GM18520 (cell line): ENCODE data around the gene TP53I3.
"Not testable (repeated sequence)": the region's sequence is repeated elsewhere in the genome, so short reads cannot be mapped to it uniquely, and the experiment has no call there.

Experiments used
- ATAC-seq: cut with Tn5 transposase; IDR thresholded peaks from one replicate; pipeline ENCODE4 v1.9.1; 2021; ENCODE audit not compliant: unreplicated experiment

The TP53I3 gene

GRCh38 chr2:24100732-24101131 is 16.1 kb upstream of the TP53I3 start:
- not testable (repeated sequence) for ATAC-seq

- not testable (repeated sequence) for ATAC-seq
These were observed 10.6 kb upstream of the TP53I3 start for GRCh38 chr2:24095171-24095677.

GRCh38 chr2:24093270-24093669 is 8.6 kb upstream of the TP53I3 start:
- ATAC-seq, result not testable (repeated sequence)

GRCh38 chr2:24088821-24089359 is 4.3 kb upstream of the TP53I3 start:
- ATAC-seq, result no peak

GRCh38 chr2:24087032-24087431 is 2.4 kb upstream of the TP53I3 start:
- ATAC-seq, result no peak

GRCh38 chr2:24086241-24086640 is 1.6 kb upstream of the TP53I3 start:
- no peak for ATAC-seq

- ATAC-seq, result no peak
These were observed 511 bp upstream of the TP53I3 start for GRCh38 chr2:24085200-24085489.

GRCh38 chr2:24083567-24084385 is 858 bp downstream of the TP53I3 start:
- ATAC-seq, result peak; percentile 71

GRCh38 chr2:24082787-24083566 is 1.7 kb downstream of the TP53I3 start:
- no peak for ATAC-seq

- no peak for ATAC-seq
These were observed 3.9 kb downstream of the TP53I3 start for GRCh38 chr2:24080701-24081100.

- ATAC-seq, result no peak
These were observed 6.8 kb downstream of the TP53I3 start for GRCh38 chr2:24077879-24078278.

- no peak for ATAC-seq
These were observed 7.1 kb downstream of the TP53I3 start for GRCh38 chr2:24077535-24077877.

GRCh38 chr2:24076849-24077534 is 7.6 kb downstream of the TP53I3 start:
- no peak for ATAC-seq

GRCh38 chr2:24075915-24076848 is 8.5 kb downstream of the TP53I3 start, which contains the start of gene SF3B6:
TSS of gene SF3B6 (minus strand) at chr2:24076326. CDS start at chr2:24076229, 97 bp downstream.
- peak; percentile 95 for ATAC-seq

- ATAC-seq, result no peak
These were observed 9.4 kb downstream of the TP53I3 start for GRCh38 chr2:24075259-24075658.

- ATAC-seq, result no peak
These were observed 10.8 kb downstream of the TP53I3 start for GRCh38 chr2:24073816-24074215.

GRCh38 chr2:24072259-24072658 is 12.4 kb downstream of the TP53I3 start:
- ATAC-seq, result no peak

GRCh38 chr2:24065341-24065740 is 19.3 kb downstream of the TP53I3 start:
- no peak for ATAC-seq

GRCh38 chr2:24058564-24059271 is 25.9 kb downstream of the TP53I3 start:
- no peak for ATAC-seq

- ATAC-seq, result no peak
These were observed 28.9 kb downstream of the TP53I3 start for GRCh38 chr2:24055750-24056149.
